Right atrium auricular region (tissue), 2 donors: ENCODE results near the gene CNIH2. TPM values are rescaled to one million over a fixed set of nuclear protein-coding genes. Genes with fewer than 3 reads are reported as not detected.

Experiments
- DNase-seq: peaks from one replicate; pipeline ENCODE4 v3.0.0-alpha.2; 2019; ENCODE audit warnings: low spot score
- H3K27ac ChIP-seq, 2 donors: fragments of 200-600 bp; sonication (generic); 1 replicate in 1 of 2; 2 replicates in 1 of 2; pipeline ENCODE4 v1.5.1; 2016 to 2019
- H3K27me3 ChIP-seq, 2 donors: fragments of 200-600 bp; sonication (generic); one replicate each; pipeline versions ENCODE4 v1.5.1 to v1.6.0; 2017 to 2019
- H3K36me3 ChIP-seq: fragments of 200-600 bp; sonication (generic); one replicate; pipeline ENCODE4 v1.5.1; 2016
- H3K4me1 ChIP-seq, 2 donors: fragments of 200-600 bp; sonication (generic); one replicate each; pipeline versions ENCODE4 v1.5.1 to v1.6.0; 2017 to 2019
- H3K4me3 ChIP-seq, 2 donors: fragments of 200-600 bp; sonication (generic); 1 replicate in 1 of 2; 2 replicates in 1 of 2; pipeline ENCODE4 v1.5.1; 2017 to 2019; ENCODE audit warnings: mild to moderate bottlenecking in 1 of 2, moderate library complexity in 1 of 2
- H3K9me3 ChIP-seq, 2 donors: fragments of 200-600 bp; sonication (generic); one replicate each; pipeline ENCODE4 v1.5.1; 2019
- CTCF ChIP-seq, 2 donors: fragments of 200-600 bp; sonication (generic); IDR thresholded peaks; one replicate each; pipeline ENCODE4 v1.5.1; 2019; ENCODE audit warnings: antibody characterized with exemption in 2 of 2
- total RNA-seq, 2 donors: library from RNA; depleted of rRNA; stranded (reverse); fragments of >200 nt; gene quantifications; one replicate each; pipeline ENCODE4 v1.1.0, GENCODE V29; 2016

CNIH2 gene
- total RNA-seq, 2 donors from 2014 or later, result not detected

GRCh38 chr11:66232769-66233168 lies 45.2 kb upstream of the CNIH2 start:
- DNase-seq, result no peak

GRCh38 chr11:66233301-66233700 lies 44.7 kb upstream of the CNIH2 start:
- no peaks in the 10 kb centered on the region for H3K4me1 ChIP-seq
- DNase-seq, result no peak
- H3K9me3 ChIP-seq, result no peaks in the 10 kb centered on the region
- H3K4me3 ChIP-seq, result no peak overlapping the region
- no peak for TF ChIP-seq CTCF (IDR thresholded peaks at IDR 0.05)
- no peaks in the 10 kb centered on the region for H3K27me3 ChIP-seq
- H3K36me3 ChIP-seq, result peaks cover 81% of the 10 kb centered on the region
- no peak overlapping the region for H3K27ac ChIP-seq

More at GRCh38 chr11:66232769-66233168, 45.2 kb upstream of the CNIH2 start:
- Histone ChIP-seq H3K4me3 (no peak overlapping the region), H3K27ac (no peak overlapping the region), H3K36me3 (peaks cover 81% of the 10 kb centered on the region), H3K9me3 (no peaks in the 10 kb centered on the region), H3K27me3 (no peaks in the 10 kb centered on the region), H3K4me1 (no peaks in the 10 kb centered on the region)
- no peak for TF ChIP-seq CTCF (IDR thresholded peaks at IDR 0.05)

GRCh38 chr11:66235141-66235540 lies 42.8 kb upstream of the CNIH2 start:
- no peak overlapping the region for H3K27ac ChIP-seq
- H3K27me3 ChIP-seq, result no peaks in the 10 kb centered on the region
- DNase-seq, result no peak
- H3K9me3 ChIP-seq, result no peaks in the 10 kb centered on the region
- no peak for TF ChIP-seq CTCF (IDR thresholded peaks at IDR 0.05)
- H3K4me3 ChIP-seq, result no peak overlapping the region
- peaks cover 89% of the 10 kb centered on the region for H3K36me3 ChIP-seq
- no peaks in the 10 kb centered on the region for H3K4me1 ChIP-seq

- Histone ChIP-seq H3K27ac (no peak overlapping the region), H3K27me3 (no peaks in the 10 kb centered on the region), H3K36me3 (peaks cover 85% of the 10 kb centered on the region), H3K4me3 (no peak overlapping the region), H3K9me3 (no peaks in the 10 kb centered on the region), H3K4me1 (no peaks in the 10 kb centered on the region)
- DNase-seq, result no peak
- TF ChIP-seq CTCF (IDR thresholded peaks at IDR 0.05), result no peak
Observed at GRCh38 chr11:66237867-66238266, 40.1 kb upstream of the CNIH2 start.

- no peak for DNase-seq
- peaks cover 75% of the 10 kb centered on the region for H3K36me3 ChIP-seq
- no peaks in the 10 kb centered on the region for H3K27me3 ChIP-seq
- H3K9me3 ChIP-seq, result no peaks in the 10 kb centered on the region
- H3K4me3 ChIP-seq, result no peak overlapping the region
- H3K27ac ChIP-seq, result no peak overlapping the region
- no peaks in the 10 kb centered on the region for H3K4me1 ChIP-seq
- no peak for TF ChIP-seq CTCF (IDR thresholded peaks at IDR 0.05)
Observed at GRCh38 chr11:66238786-66239413, 39.1 kb upstream of the CNIH2 start.

GRCh38 chr11:66239511-66239910 lies 38.5 kb upstream of the CNIH2 start:
- no peak for TF ChIP-seq CTCF (IDR thresholded peaks at IDR 0.05)
- Histone ChIP-seq H3K9me3 (no peaks in the 10 kb centered on the region), H3K27ac (no peak overlapping the region), H3K36me3 (peaks cover 75% of the 10 kb centered on the region), H3K4me3 (no peak overlapping the region), H3K4me1 (no peaks in the 10 kb centered on the region), H3K27me3 (no peaks in the 10 kb centered on the region)
- no peak for DNase-seq
